Measurements from ENCODE around the gene GGT5. TPM values are rescaled to one million over a fixed set of nuclear protein-coding genes. Genes with fewer than 3 reads are reported as not detected.

Gene GGT5
- total and polyA plus RNA-seq, 8 donors: 2.3 to 18.3 (median 12.0) TPM

- peak in 1 of 6 donors; percentile 59 for DNase-seq
- FAIRE-seq: no peak
- WGBS, 2 donors: 84 to 87% methylated on average over 6 of the region's 6 CpGs
- Histone ChIP-seq H3K4me1 (no peaks in the 10 kb centered on the region), H3K36me3 (no peaks in the 10 kb centered on the region), H3K27ac (no peak overlapping the region), H3K4me3 (no peak overlapping the region), H3K27me3 (no peaks in the 10 kb centered on the region), H3K9me3 (no peaks in the 10 kb centered on the region)
- TF ChIP-seq CTCF (IDR thresholded peaks at IDR 0.05): no peak
- intact Hi-C loops (cut with DNase I): loop anchor here in 1 of 3 donors (5.0 kb wide), 1 partner anchor 45 kb away; no protein-coding TSS in a partner anchor
- no peak for ATAC-seq
Observed at GRCh38 chr22:24232124-24232523, 12.8 kb downstream of the GGT5 start.

GRCh38 chr22:24231706-24232105 is 13.2 kb downstream of the GGT5 start:
- H3K36me3 ChIP-seq: no peaks in the 10 kb centered on the region
- DNase-seq (peak in 1 of 6 donors; percentile 51), ATAC-seq (no peak), FAIRE-seq (no peak)
- no peak for TF ChIP-seq CTCF (IDR thresholded peaks at IDR 0.05)
- no peaks in the 10 kb centered on the region for H3K9me3 ChIP-seq
- no peaks in the 10 kb centered on the region for H3K4me1 ChIP-seq
- H3K4me3 ChIP-seq: no peak overlapping the region
- intact Hi-C loops (cut with DNase I): loop anchor here in 1 of 3 donors (5.0 kb wide), 1 partner anchor 44 kb away; no protein-coding TSS in a partner anchor
- WGBS, 2 donors: 78 to 80% methylated on average over 4 to 9 of the region's 9 CpGs
- H3K27ac ChIP-seq: no peak overlapping the region
- H3K27me3 ChIP-seq: no peaks in the 10 kb centered on the region

GRCh38 chr22:24230911-24231656 is 13.8 kb downstream of the GGT5 start:
- intact Hi-C loops (cut with DNase I): loop anchor here in 1 of 3 donors (5.0 kb wide), 1 partner anchor 44 kb away; no protein-coding TSS in a partner anchor
- Histone ChIP-seq H3K27ac (no peak overlapping the region), H3K36me3 (no peaks in the 10 kb centered on the region), H3K4me1 (no peaks in the 10 kb centered on the region), H3K9me3 (no peaks in the 10 kb centered on the region), H3K4me3 (no peak overlapping the region), H3K27me3 (no peaks in the 10 kb centered on the region)
- peak in 3 of 4 donors; percentile 37 to 47 (median 38) for TF ChIP-seq CTCF (IDR thresholded peaks at IDR 0.05)
- WGBS, 2 donors: 32 to 34% methylated on average over 16 to 18 of the region's 18 CpGs
- FAIRE-seq (no peak), DNase-seq (peak; percentile 36 to 88 (median 75)), ATAC-seq (peak; percentile 78 to 87 (median 80))

- Histone ChIP-seq H3K27me3 (no peaks in the 10 kb centered on the region), H3K4me3 (no peak overlapping the region), H3K9me3 (no peaks in the 10 kb centered on the region), H3K4me1 (no peaks in the 10 kb centered on the region), H3K27ac (no peak overlapping the region), H3K36me3 (no peaks in the 10 kb centered on the region)
- no peak for ATAC-seq
- TF ChIP-seq CTCF (IDR thresholded peaks at IDR 0.05): no peak
- peak in 1 of 6 donors; percentile 67 for DNase-seq
- intact Hi-C loops (cut with DNase I): no loop called here
- 90 to 93% methylated on average over 11 to 14 of the region's 14 CpGs for WGBS, 2 donors
- no peak for FAIRE-seq
Observed at GRCh38 chr22:24225951-24226350, 18.9 kb downstream of the GGT5 start.

DNA sequence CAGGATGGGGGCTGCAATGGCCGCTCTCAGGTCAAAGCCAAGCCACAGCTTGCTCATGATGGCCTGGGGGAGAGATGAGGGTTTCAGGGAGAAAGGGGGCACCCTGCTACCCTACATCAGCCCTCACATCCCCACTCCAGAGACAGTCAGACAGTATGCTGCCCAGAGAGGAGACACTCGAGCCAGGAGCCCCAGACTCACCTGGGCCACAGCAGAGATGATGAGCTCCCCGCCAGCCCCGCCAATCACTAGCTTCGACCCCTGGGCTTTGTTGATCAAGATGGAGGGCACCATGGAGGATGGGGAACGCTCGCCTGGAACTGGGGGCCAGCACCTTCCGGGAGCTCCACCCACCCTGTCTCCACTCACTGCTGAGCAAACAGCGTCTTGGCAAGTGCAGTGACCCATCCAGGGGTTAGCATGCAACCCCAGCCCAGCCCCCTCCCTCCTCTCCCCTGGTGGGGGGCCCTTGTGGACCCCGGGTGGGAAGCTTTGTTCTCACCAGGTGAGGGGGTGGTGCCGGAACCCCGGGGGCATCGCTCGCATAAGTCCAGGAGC is 19.8 kb downstream of the GGT5 start:
- ATAC-seq: no peak
- Histone ChIP-seq H3K27ac (no peak overlapping the region), H3K4me3 (no peak overlapping the region), H3K4me1 (no peaks in the 10 kb centered on the region), H3K27me3 (no peaks in the 10 kb centered on the region), H3K36me3 (no peaks in the 10 kb centered on the region), H3K9me3 (no peaks in the 10 kb centered on the region)
- no peak for FAIRE-seq
- intact Hi-C loops (cut with DNase I): no loop called here
- 74 to 79% methylated on average over 14 of the region's 14 CpGs for WGBS, 2 donors
- no peak for DNase-seq
- TF ChIP-seq CTCF (IDR thresholded peaks at IDR 0.05): no peak

Measured in pancreas (tissue), 10 donors.